ENCODE results near the gene WFS1. TPM values are rescaled to one million over a fixed set of nuclear protein-coding genes. Genes with fewer than 3 reads are reported as not detected.

Gene WFS1
- total and polyA plus RNA-seq, 2 donors (not counting 3 experiments of a cell fraction or from before 2014, with no cell fraction given) = 48.2 to 70.0 TPM

GRCh38 chr4:6296026-6296425 lies 26.4 kb downstream of the WFS1 start:
- Histone ChIP-seq H3K9ac (replicated peaks; ENCODE audit: extremely low read depth, insufficient read depth, low read length) (no peak overlapping the region), H4K20me1 (replicated peaks; ENCODE audit: control insufficient read depth, extremely low read depth, insufficient read depth, low read length) (no peaks in the 10 kb centered on the region), H3K9me3 (replicated peaks; ENCODE audit: control insufficient read depth, insufficient read depth, low read length) (no peaks in the 10 kb centered on the region), H2AFZ (ENCODE audit: low read depth, low read length) (no peak overlapping the region), H3K79me2 (ENCODE audit: control insufficient read depth, insufficient read depth, low read length) (no peaks in the 10 kb centered on the region), H3K36me3 (ENCODE audit: control insufficient read depth in 2 of 2, extremely low read depth in 1 of 2, insufficient read depth in 2 of 2, low read length in 2 of 2) (peaks cover 0 to 50% of the 10 kb centered on the region in 2 experiments), H3K27me3 (ENCODE audit: control insufficient read depth in 2 of 2, insufficient read depth in 2 of 2, low read length in 2 of 2) (no peaks in the 10 kb centered on the region), H3K4me2 (ENCODE audit: insufficient read depth, low read length) (no peak overlapping the region), H3K9me1 (replicated peaks; ENCODE audit: control insufficient read depth, extremely low read depth, insufficient read depth, low read length) (no peaks in the 10 kb centered on the region), H3K27ac (ENCODE audit: insufficient read depth, low read depth, low read length) (no peak overlapping the region), H3K4me1 (ENCODE audit: control insufficient read depth, extremely low read depth, insufficient read depth, low read length) (no peaks in the 10 kb centered on the region), H3K4me3 (replicated peaks in 1 of 3; ENCODE audit: insufficient read depth in 1 of 3, low read depth in 1 of 3, low read length in 3 of 3) (no peak overlapping the region)
- dilution Hi-C loops (cut with MboI; ENCODE audit: extremely low pct_ligation_motif_present, low sequenced_read_pairs) = no loop called here
- intact Hi-C loops (cut with micrococcal nuclease) = no loop called here
- DNase-seq (ENCODE audit: low read depth, low spot score) = no peak
- TF ChIP-seq MYC (IDR thresholded peaks at IDR 0.05; ENCODE audit: low read depth, low read length) (no peak), EZH2 (IDR thresholded peaks at IDR 0.05; ENCODE audit: borderline replicate concordance, low read depth, low read length, severe bottlenecking) (no peak), MAX (IDR thresholded peaks at IDR 0.05; ENCODE audit: insufficient read depth, insufficient read length) (no peak), JUN (IDR thresholded peaks at IDR 0.05; ENCODE audit: borderline replicate concordance, insufficient read depth, insufficient read length, low read depth) (no peak), POLR2AphosphoS5 (IDR thresholded peaks at IDR 0.05; ENCODE audit: insufficient read depth, low read depth, low read length) (no peak)
- BruUV-seq (replicated peaks) = no TSS peak
- ChIA-PET CTCF (interaction anchor here (1.1 kb wide), 2 partner anchors 31 to 45 kb away, joined by 5 read pairs; no protein-coding TSS in a partner anchor), POLR2A (no interaction called here)
- FAIRE-seq = no peak

GRCh38 chr4:6297266-6297815 lies 27.7 kb downstream of the WFS1 start:
- no peak for TF ChIP-seq POLR2A (IDR thresholded peaks at IDR 0.05; ENCODE audit: low read depth, low read length)
- no peak for TF ChIP-seq JUN (IDR thresholded peaks at IDR 0.05; ENCODE audit: borderline replicate concordance, insufficient read depth, insufficient read length, low read depth)
- TF ChIP-seq, protein P1, sequence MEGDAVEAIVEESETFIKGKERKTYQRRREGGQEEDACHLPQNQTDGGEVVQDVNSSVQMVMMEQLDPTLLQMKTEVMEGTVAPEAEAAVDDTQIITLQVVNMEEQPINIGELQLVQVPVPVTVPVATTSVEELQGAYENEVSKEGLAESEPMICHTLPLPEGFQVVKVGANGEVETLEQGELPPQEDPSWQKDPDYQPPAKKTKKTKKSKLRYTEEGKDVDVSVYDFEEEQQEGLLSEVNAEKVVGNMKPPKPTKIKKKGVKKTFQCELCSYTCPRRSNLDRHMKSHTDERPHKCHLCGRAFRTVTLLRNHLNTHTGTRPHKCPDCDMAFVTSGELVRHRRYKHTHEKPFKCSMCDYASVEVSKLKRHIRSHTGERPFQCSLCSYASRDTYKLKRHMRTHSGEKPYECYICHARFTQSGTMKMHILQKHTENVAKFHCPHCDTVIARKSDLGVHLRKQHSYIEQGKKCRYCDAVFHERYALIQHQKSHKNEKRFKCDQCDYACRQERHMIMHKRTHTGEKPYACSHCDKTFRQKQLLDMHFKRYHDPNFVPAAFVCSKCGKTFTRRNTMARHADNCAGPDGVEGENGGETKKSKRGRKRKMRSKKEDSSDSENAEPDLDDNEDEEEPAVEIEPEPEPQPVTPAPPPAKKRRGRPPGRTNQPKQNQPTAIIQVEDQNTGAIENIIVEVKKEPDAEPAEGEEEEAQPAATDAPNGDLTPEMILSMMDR (IDR thresholded peaks at IDR 0.05; ENCODE audit: extremely low read depth in 1 of 2, insufficient read depth in 1 of 2, low read depth in 1 of 2, low read length in 2 of 2) = no peak
- TF ChIP-seq POLR2AphosphoS5 (IDR thresholded peaks at IDR 0.05; ENCODE audit: insufficient read depth, low read depth, low read length) = no peak
- TF ChIP-seq MAX (IDR thresholded peaks at IDR 0.05; ENCODE audit: insufficient read depth, insufficient read length) = no peak
- no peak for TF ChIP-seq MYC (IDR thresholded peaks at IDR 0.05; ENCODE audit: low read depth, low read length)
- no peak for TF ChIP-seq GATA2 (IDR thresholded peaks at IDR 0.05; ENCODE audit: insufficient read depth, insufficient read length, low read depth, low read length)
- no peak for TF ChIP-seq EZH2 (IDR thresholded peaks at IDR 0.05; ENCODE audit: borderline replicate concordance, low read depth, low read length, severe bottlenecking)
- no peak for TF ChIP-seq FOS (IDR thresholded peaks at IDR 0.05; ENCODE audit: borderline replicate concordance, insufficient read depth, low read length)
- H2AFZ ChIP-seq (ENCODE audit: low read depth, low read length) = no peak overlapping the region
- H3K36me3 ChIP-seq (ENCODE audit: control insufficient read depth in 2 of 2, extremely low read depth in 1 of 2, insufficient read depth in 2 of 2, low read length in 2 of 2) = peaks cover 1 to 56% of the 10 kb centered on the region in 2 experiments
- no peaks in the 10 kb centered on the region for H3K27me3 ChIP-seq (ENCODE audit: control insufficient read depth in 2 of 2, insufficient read depth in 2 of 2, low read length in 2 of 2)
- CTCF ChIA-PET = interaction anchor here (1.1 kb wide), 2 partner anchors 30 to 46 kb away, joined by 5 read pairs; no protein-coding TSS in a partner anchor
- dilution Hi-C loops (cut with MboI; ENCODE audit: extremely low pct_ligation_motif_present, low sequenced_read_pairs) (no loop called here), intact Hi-C loops (cut with micrococcal nuclease) (no loop called here)
- POLR2A ChIA-PET = no interaction called here
- no peak overlapping the region for H3K27ac ChIP-seq (ENCODE audit: insufficient read depth, low read depth, low read length)
- H3K79me2 ChIP-seq (ENCODE audit: control insufficient read depth, insufficient read depth, low read length) = no peaks in the 10 kb centered on the region
- H3K9me3 ChIP-seq (replicated peaks; ENCODE audit: control insufficient read depth, insufficient read depth, low read length) = no peaks in the 10 kb centered on the region
- DNase-seq (ENCODE audit: low read depth, low spot score) = no peak
- H3K4me1 ChIP-seq (ENCODE audit: control insufficient read depth, extremely low read depth, insufficient read depth, low read length) = no peaks in the 10 kb centered on the region
- FAIRE-seq = no peak
- H3K4me3 ChIP-seq (replicated peaks in 1 of 3; ENCODE audit: insufficient read depth in 1 of 3, low read depth in 1 of 3, low read length in 3 of 3) = no peak overlapping the region
- no peaks in the 10 kb centered on the region for H3K9me1 ChIP-seq (replicated peaks; ENCODE audit: control insufficient read depth, extremely low read depth, insufficient read depth, low read length)
- H3K4me2 ChIP-seq (ENCODE audit: insufficient read depth, low read length) = no peak overlapping the region
- H4K20me1 ChIP-seq (replicated peaks; ENCODE audit: control insufficient read depth, extremely low read depth, insufficient read depth, low read length) = no peaks in the 10 kb centered on the region
- no peak overlapping the region for H3K9ac ChIP-seq (replicated peaks; ENCODE audit: extremely low read depth, insufficient read depth, low read length)
- BruUV-seq (replicated peaks) = no TSS peak
